H9 (cell line): ENCODE data around the gene CNIH2. TPM values are rescaled to one million over a fixed set of nuclear protein-coding genes. Genes with fewer than 3 reads are reported as not detected.

Experiments used
- DNase-seq: peaks from one replicate; pipeline ENCODE4 v3.0.0-alpha.2; 2017
- H2AFZ ChIP-seq: one replicate; pipeline ENCODE4 v1.6.1; 2013; ENCODE audit warnings: mild to moderate bottlenecking, low read length, control low read depth, moderate library complexity
- H2AK5ac ChIP-seq: 2 replicates; pipeline ENCODE4 v1.6.1; 2013; ENCODE audit warnings: low read length, control low read depth, mixed read lengths; ENCODE audit not compliant: insufficient read length
- H2BK120ac ChIP-seq: one replicate; pipeline ENCODE4 v1.6.1; 2013; ENCODE audit warnings: low read depth, mild to moderate bottlenecking, low read length, control low read depth, inconsistent platforms; ENCODE audit not compliant: poor library complexity, severe bottlenecking
- H2BK12ac ChIP-seq: 2 replicates; pipeline ENCODE4 v1.6.1; 2013; ENCODE audit warnings: low read length, control low read depth, mixed read lengths, low read depth; ENCODE audit not compliant: insufficient read length
- H2BK15ac ChIP-seq: 2 replicates; pipeline ENCODE4 v1.6.1; 2013; ENCODE audit warnings: low read depth, low read length, control low read depth
- H2BK20ac ChIP-seq: one replicate; pipeline ENCODE4 v1.6.1; 2013; ENCODE audit warnings: low read depth, mild to moderate bottlenecking, low read length, control low read depth, inconsistent platforms; ENCODE audit not compliant: poor library complexity, severe bottlenecking
- H2BK5ac ChIP-seq: 2 replicates; pipeline ENCODE4 v1.6.1; 2013; ENCODE audit warnings: low read length, control low read depth, mixed read lengths; ENCODE audit not compliant: insufficient read length
- H3K14ac ChIP-seq: 2 replicates; pipeline ENCODE4 v1.6.1; 2013; ENCODE audit warnings: low read length, control low read depth; ENCODE audit not compliant: insufficient read depth
- H3K18ac ChIP-seq: 2 replicates; pipeline ENCODE4 v1.6.1; 2013; ENCODE audit warnings: low read depth, mild to moderate bottlenecking, mixed read lengths, low read length, control low read depth; ENCODE audit not compliant: insufficient read length
- H3K23ac ChIP-seq: 2 replicates; pipeline ENCODE4 v1.6.1; 2013; ENCODE audit warnings: low read length, control low read depth, mixed read lengths, low read depth; ENCODE audit not compliant: insufficient read length
- H3K23me2 ChIP-seq: 2 replicates; pipeline ENCODE4 v1.6.1; 2013; ENCODE audit warnings: low read depth, mild to moderate bottlenecking, mixed read lengths, low read length, control low read depth; ENCODE audit not compliant: insufficient read length, poor library complexity, severe bottlenecking
- H3K27ac ChIP-seq: 2 replicates; pipeline ENCODE4 v1.5.1; 2013; ENCODE audit warnings: low read length, control low read depth, mixed read lengths, low read depth; ENCODE audit not compliant: insufficient read length
- H3K27me3 ChIP-seq: 2 replicates; pipeline ENCODE4 v1.6.1; 2013; ENCODE audit warnings: low read length, control low read depth, inconsistent platforms; ENCODE audit not compliant: insufficient read depth
- H3K4ac ChIP-seq: 2 replicates; pipeline ENCODE4 v1.6.1; 2013; ENCODE audit warnings: low read depth, mild to moderate bottlenecking, control low read depth, inconsistent platforms, low read length, moderate library complexity
- H3K4me1 ChIP-seq: 2 replicates; pipeline ENCODE4 v1.6.1; 2013; ENCODE audit warnings: low read length, control low read depth, inconsistent platforms; ENCODE audit not compliant: insufficient read depth
- H3K4me2 ChIP-seq: 2 replicates; pipeline ENCODE4 v1.6.1; 2013; ENCODE audit warnings: low read length, control low read depth, mixed read lengths; ENCODE audit not compliant: insufficient read length, insufficient read depth
- H3K56ac ChIP-seq: 2 replicates; pipeline ENCODE4 v1.6.1; 2013; ENCODE audit warnings: low read depth, mild to moderate bottlenecking, mixed read lengths, low read length, control low read depth; ENCODE audit not compliant: insufficient read length
- H3K79me1 ChIP-seq: 2 replicates; pipeline ENCODE4 v1.6.1; 2013; ENCODE audit warnings: low read depth, mild to moderate bottlenecking, moderate library complexity, low read length, control low read depth, inconsistent platforms; ENCODE audit not compliant: insufficient read depth, poor library complexity, severe bottlenecking
- H3K79me2 ChIP-seq: 2 replicates; pipeline ENCODE4 v1.6.1; 2013; ENCODE audit warnings: low read length, control low read depth, inconsistent platforms; ENCODE audit not compliant: insufficient read depth
- H3K9ac ChIP-seq: 2 replicates; pipeline ENCODE4 v1.6.1; 2013; ENCODE audit warnings: low read length, control low read depth, mixed read lengths; ENCODE audit not compliant: insufficient read length; ENCODE audit errors: extremely low read depth
- H3K9me3 ChIP-seq: one replicate; pipeline ENCODE4 v1.6.1; 2013; ENCODE audit warnings: low read depth, low read length, inconsistent platforms; ENCODE audit not compliant: control insufficient read depth
- H3T11ph ChIP-seq: one replicate; pipeline ENCODE4 v1.6.1; 2013; ENCODE audit warnings: mild to moderate bottlenecking, low read length, control low read depth, inconsistent platforms
- H4K20me1 ChIP-seq: one replicate; pipeline ENCODE4 v1.6.1; 2013; ENCODE audit not compliant: control insufficient read depth, insufficient read length, insufficient read depth
- H4K5ac ChIP-seq: 2 replicates; pipeline ENCODE4 v1.6.1; 2013; ENCODE audit warnings: low read depth, mild to moderate bottlenecking, mixed read lengths, low read length, control low read depth; ENCODE audit not compliant: insufficient read length
- H4K8ac ChIP-seq: replicated peaks from 2 replicates; pipeline ENCODE4 v1.6.1; 2013; ENCODE audit warnings: low read length, control low read depth, mixed read lengths, low read depth; ENCODE audit not compliant: insufficient read length
- H4K91ac ChIP-seq: 2 replicates; pipeline ENCODE4 v1.6.1; 2013; ENCODE audit warnings: low read depth, mild to moderate bottlenecking, moderate library complexity, mixed read lengths, low read length, control low read depth; ENCODE audit not compliant: insufficient read length
- H3K27ac Mint-ChIP-seq, 3 experiments: 2 replicates in 2 of 3; 3 replicates in 1 of 3; pipeline ENCODE4 v1.8.0; 2020 to 2021; ENCODE audit warnings: mixed read lengths in 3 of 3, mild to moderate bottlenecking in 1 of 3, moderate library complexity in 1 of 3
- H3K27me3 Mint-ChIP-seq: 2 replicates; pipeline ENCODE4 v1.8.0; 2021; ENCODE audit warnings: low read depth, mild to moderate bottlenecking, moderate library complexity, mixed read lengths
- H3K36me3 Mint-ChIP-seq, 3 experiments: 2 replicates in 2 of 3; 3 replicates in 1 of 3; pipeline ENCODE4 v1.8.0; 2020 to 2021; ENCODE audit warnings: low read depth in 3 of 3, mixed read lengths in 3 of 3; ENCODE audit not compliant: insufficient read depth in 1 of 3
- H3K4me1 Mint-ChIP-seq, 2 experiments: 2 replicates each; pipeline ENCODE4 v1.8.0; 2020; ENCODE audit warnings: mixed read lengths in 2 of 2
- H3K4me3 Mint-ChIP-seq, 2 experiments: 2 replicates in 1 of 2; 3 replicates in 1 of 2; pipeline ENCODE4 v1.8.0; 2020 to 2021; ENCODE audit warnings: mild to moderate bottlenecking in 2 of 2, mixed read lengths in 2 of 2, moderate library complexity in 1 of 2
- H3K9me3 Mint-ChIP-seq, 2 experiments: 2 replicates in 1 of 2; 3 replicates in 1 of 2; pipeline ENCODE4 v1.8.0; 2020; ENCODE audit warnings: mild to moderate bottlenecking in 2 of 2, mixed read lengths in 2 of 2, moderate library complexity in 1 of 2
- WGBS: extraction: QIAGEN DNeasy Blood & Tissue Kit; methylation state at CpG from one replicate; pipeline ENCODE4 v1.1.7; 2013; ENCODE audit warnings: missing lambda C conversion rate, low lambda C conversion rate, mixed read lengths; ENCODE audit not compliant: insufficient read length; ENCODE audit errors: extremely low coverage; 5-methylcytosine and 5-hydroxymethylcytosine counted together
- total RNA-seq: library from RNA; stranded (reverse); gene quantifications from 2 replicates; pipeline ENCODE4 v1.2.1, GENCODE V29; 2021
- TF ChIP-seq, protein P1 (sequence below): fragments of 200-600 bp; sonication (generic); conservative IDR thresholded peaks from 3 replicates; pipeline ENCODE4 v1.8.0; 2021; ENCODE audit warnings: antibody characterized with exemption, mild to moderate bottlenecking

CNIH2 gene
- total RNA-seq, 1 experiment from 2014 or later, result 12.0 TPM

DNA sequence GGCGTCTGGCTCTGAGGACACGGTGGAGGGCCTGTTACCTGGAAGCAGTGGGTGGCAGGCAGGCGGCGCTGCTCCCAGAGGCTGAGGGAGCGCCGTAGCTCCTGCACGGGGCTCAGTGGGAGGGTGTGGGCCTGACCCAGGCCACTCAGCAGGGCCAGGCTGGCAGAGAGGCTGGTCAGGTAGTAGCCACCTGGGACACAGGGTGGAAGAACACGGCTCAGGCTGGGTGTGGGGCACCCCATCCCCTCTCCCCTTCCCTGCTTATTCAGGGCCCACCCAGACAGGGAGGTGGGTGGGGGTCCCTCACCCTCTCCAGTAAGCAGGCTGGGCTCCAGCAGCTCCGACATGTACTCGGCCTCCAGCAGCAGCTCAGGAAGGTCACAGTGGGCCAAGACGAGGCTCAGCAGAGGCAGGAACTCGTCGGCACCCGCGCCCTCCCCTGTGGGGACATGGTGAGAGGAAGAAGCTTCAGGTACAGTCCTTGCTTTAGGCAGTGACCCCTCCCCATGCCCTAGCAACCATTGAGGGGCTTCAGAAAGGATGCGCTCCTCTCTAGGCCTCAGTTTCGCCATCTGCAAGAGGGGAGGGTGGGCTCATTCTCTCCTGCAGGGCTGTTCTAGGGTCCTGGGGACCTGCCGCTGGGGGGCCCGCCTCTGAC, 55.4 kb downstream of the CNIH2 start:
- Histone ChIP-seq H2BK20ac (no peak overlapping the region), H3K14ac (no peak overlapping the region), H3K4me2 (no peak overlapping the region), H3K9ac (no peak overlapping the region), H3K79me2 (no peaks in the 10 kb centered on the region), H3K4ac (no peak overlapping the region), H3T11ph (no peak overlapping the region), H3K56ac (no peak overlapping the region), H3K18ac (no peak overlapping the region), H3K27me3 (no peaks in the 10 kb centered on the region; the same call in 1 of the 2 replicates), H3K23me2 (no peaks in the 10 kb centered on the region), H4K91ac (no peak overlapping the region), H3K23ac (no peak overlapping the region), H2BK120ac (no peak overlapping the region), H2BK5ac (no peak overlapping the region), H3K79me1 (no peaks in the 10 kb centered on the region), H2BK15ac (no peak overlapping the region), H3K4me1 (0 out of 2 replicates have a peak, but pooled peaks cover 3% of the 10 kb centered on the region), H2AFZ (no peak overlapping the region), H4K8ac (no peak overlapping the region), H4K20me1 (no peaks in the 10 kb centered on the region), H4K5ac (no peak overlapping the region), H2BK12ac (no peak overlapping the region), H3K9me3 (no peaks in the 10 kb centered on the region), H2AK5ac (no peak overlapping the region), H3K27ac (no peak overlapping the region)
- no peak overlapping the region for H3K4me3 Mint-ChIP-seq
- H3K9me3 Mint-ChIP-seq, result no peaks in the 10 kb centered on the region
- no peak overlapping the region for H3K27ac Mint-ChIP-seq
- TF ChIP-seq, protein P1, sequence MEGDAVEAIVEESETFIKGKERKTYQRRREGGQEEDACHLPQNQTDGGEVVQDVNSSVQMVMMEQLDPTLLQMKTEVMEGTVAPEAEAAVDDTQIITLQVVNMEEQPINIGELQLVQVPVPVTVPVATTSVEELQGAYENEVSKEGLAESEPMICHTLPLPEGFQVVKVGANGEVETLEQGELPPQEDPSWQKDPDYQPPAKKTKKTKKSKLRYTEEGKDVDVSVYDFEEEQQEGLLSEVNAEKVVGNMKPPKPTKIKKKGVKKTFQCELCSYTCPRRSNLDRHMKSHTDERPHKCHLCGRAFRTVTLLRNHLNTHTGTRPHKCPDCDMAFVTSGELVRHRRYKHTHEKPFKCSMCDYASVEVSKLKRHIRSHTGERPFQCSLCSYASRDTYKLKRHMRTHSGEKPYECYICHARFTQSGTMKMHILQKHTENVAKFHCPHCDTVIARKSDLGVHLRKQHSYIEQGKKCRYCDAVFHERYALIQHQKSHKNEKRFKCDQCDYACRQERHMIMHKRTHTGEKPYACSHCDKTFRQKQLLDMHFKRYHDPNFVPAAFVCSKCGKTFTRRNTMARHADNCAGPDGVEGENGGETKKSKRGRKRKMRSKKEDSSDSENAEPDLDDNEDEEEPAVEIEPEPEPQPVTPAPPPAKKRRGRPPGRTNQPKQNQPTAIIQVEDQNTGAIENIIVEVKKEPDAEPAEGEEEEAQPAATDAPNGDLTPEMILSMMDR, result no peak
- no peak for DNase-seq
- H3K27me3 Mint-ChIP-seq, result peaks cover 4% of the 10 kb centered on the region
- no CpG with 5 or more reads among the region's 19 CpGs for WGBS
- H3K4me1 Mint-ChIP-seq, result peaks cover 24 to 25% of the 10 kb centered on the region in 2 experiments
- H3K36me3 Mint-ChIP-seq, result peaks cover 2 to 11% (median 4%) of the 10 kb centered on the region in 3 experiments; a peak in 5 of 7 replicates

Other genes with a start within 250 kb of the CNIH2 start
- gene GAL3ST3, start 229.0 kb upstream of the CNIH2 start, total RNA-seq, result 17.2 and 19.8 TPM in 2 replicates
- gene SF3B2, start 225.8 kb upstream of the CNIH2 start, total RNA-seq, result 237 and 248 TPM in 2 replicates
- 28.7 and 35.5 TPM in 2 replicates for gene PACS1, start 207.9 kb upstream of the CNIH2 start, total RNA-seq
- 56.7 and 59.7 TPM in 2 replicates for gene KLC2, start 20.5 kb upstream of the CNIH2 start, total RNA-seq
- gene RAB1B, start 9.5 kb upstream of the CNIH2 start, total RNA-seq, result 118 and 122 TPM in 2 replicates
- gene YIF1A, start 11.0 kb downstream of the CNIH2 start, total RNA-seq, result 64.3 and 71.6 TPM in 2 replicates
- gene TMEM151A, start 13.7 kb downstream of the CNIH2 start, total RNA-seq, result 1.2 and 1.4 TPM in 2 replicates
- 1.3 and 1.5 TPM in 2 replicates for gene CD248, start 38.9 kb downstream of the CNIH2 start, total RNA-seq
- gene RIN1, start 58.3 kb downstream of the CNIH2 start, total RNA-seq, result 5.4 and 5.5 TPM in 2 replicates
- 50.1 and 50.5 TPM in 2 replicates for gene BRMS1, start 66.9 kb downstream of the CNIH2 start, total RNA-seq
- 24.3 and 26.3 TPM in 2 replicates for gene B4GAT1, start 69.5 kb downstream of the CNIH2 start, total RNA-seq
- 29.7 and 29.8 TPM in 2 replicates for gene SLC29A2, start 93.6 kb downstream of the CNIH2 start, total RNA-seq
- 1.6 and 1.8 TPM in 2 replicates for gene NPAS4, start 142.9 kb downstream of the CNIH2 start, total RNA-seq
- 105 and 106 TPM in 2 replicates for gene MRPL11, start 160.7 kb downstream of the CNIH2 start, total RNA-seq
- 9.3 and 10.3 TPM in 2 replicates for gene PELI3, start 188.7 kb downstream of the CNIH2 start, total RNA-seq
- gene DPP3, start 202.3 kb downstream of the CNIH2 start, total RNA-seq, result 83.1 and 85.3 TPM in 2 replicates
- 27.2 and 29.5 TPM in 2 replicates for gene BBS1, start 232.5 kb downstream of the CNIH2 start, total RNA-seq